Transverse colon (tissue), 4 donors: Measurements from ENCODE around the gene TNFRSF19. TPM values are rescaled to one million over a fixed set of nuclear protein-coding genes. Genes with fewer than 3 reads are reported as not detected.

ENCODE experiments used
- DNase-seq: peaks from one replicate; pipeline ENCODE4 v3.0.0-alpha.2; 2019
- H3K27ac ChIP-seq, 4 donors: fragments of 200-600 bp; sonication (generic); 2 replicates each; pipeline ENCODE4 v1.5.1; 2016 to 2018; ENCODE audit warnings: inconsistent platforms in 4 of 4
- H3K27me3 ChIP-seq: fragments of 200-600 bp; sonication (generic); 2 replicates; pipeline ENCODE4 v1.5.1; 2017; ENCODE audit warnings: inconsistent platforms
- H3K36me3 ChIP-seq, 4 donors: fragments of 200-600 bp; sonication (generic); 2 replicates each; pipeline ENCODE4 v1.5.1; 2017 to 2019; ENCODE audit warnings: inconsistent platforms in 4 of 4
- H3K4me1 ChIP-seq, 4 donors: fragments of 200-600 bp; sonication (generic); 2 replicates each; pipeline ENCODE4 v1.5.1; 2017 to 2020; ENCODE audit warnings: inconsistent platforms in 4 of 4
- H3K4me3 ChIP-seq, 4 donors: fragments of 200-600 bp; sonication (generic); 1 replicate in 1 of 4; 2 replicates in 3 of 4; pipeline versions ENCODE4 v1.5.1 to v1.6.1; 2017 to 2019; ENCODE audit warnings: inconsistent platforms in 4 of 4
- H3K9me3 ChIP-seq, 2 donors: fragments of 200-600 bp; sonication (generic); 2 replicates each; pipeline ENCODE4 v1.5.1; 2017 to 2019; ENCODE audit warnings: inconsistent platforms in 2 of 2
- EP300 ChIP-seq: sonication (generic); formaldehyde crosslinking; IDR thresholded peaks from one replicate; pipeline ENCODE4 v1.6.1; 2017; ENCODE audit warnings: antibody characterized with exemption, low read depth
- POLR2A ChIP-seq: fragments of 450-650 bp; IDR thresholded peaks from one replicate; pipeline ENCODE4 v1.6.1; 2016; ENCODE audit warnings: antibody characterized with exemption, mild to moderate bottlenecking, moderate library complexity
- POLR2AphosphoS5 ChIP-seq, 3 donors: sonication (generic); formaldehyde crosslinking; IDR thresholded peaks; one replicate each; pipeline ENCODE4 v1.6.1; 2016; ENCODE audit warnings: antibody characterized with exemption in 3 of 3
- WGBS, 2 donors: methylation state at CpG; one replicate each; pipeline ENCODE4 v1.1.5; 2018; ENCODE audit warnings: low coverage in 1 of 2; 5-methylcytosine and 5-hydroxymethylcytosine counted together
- in situ Hi-C, 4 donors: fragments of 200-750 bp; cut with MboI; loops; one replicate each; pipeline versions ENCODE4 v1.15.0 to v1.15.1; 2017; ENCODE audit warnings: low sequenced_read_pairs in 3 of 4, low pct_ligation_motif_present in 1 of 4, low pct_unique_long_range_greater_than_20kb in 1 of 4
- intact Hi-C: fragments of 100-400 bp; cut with DNase I; formaldehyde crosslinking; loops from one replicate; pipeline ENCODE4 v1.15.1; 2023; ENCODE audit warnings: low total_unique reads
- total RNA-seq, 4 donors: library from RNA; depleted of rRNA; stranded (reverse); fragments of >200 nt; gene quantifications; one replicate each; pipeline ENCODE4 v1.1.0, GENCODE V29; 2016
- TF ChIP-seq, protein P1 (sequence below), 5 experiments: fragments of 200-600 bp in 3 of 5; fragments of 450-650 bp in 2 of 5; sonication (generic) in 3 of 5; IDR thresholded peaks; 1 replicate in 2 of 5; 2 replicates in 3 of 5; pipeline ENCODE4 v1.5.1; 2016 to 2017; ENCODE audit warnings: antibody characterized with exemption in 5 of 5, inconsistent platforms in 3 of 5, mild to moderate bottlenecking in 2 of 5, moderate library complexity in 1 of 5

TNFRSF19 gene
- total RNA-seq, 4 donors from 2014 or later, result 0.80 to 1.3 (median 0.96) TPM; not detected in 1

DNA sequence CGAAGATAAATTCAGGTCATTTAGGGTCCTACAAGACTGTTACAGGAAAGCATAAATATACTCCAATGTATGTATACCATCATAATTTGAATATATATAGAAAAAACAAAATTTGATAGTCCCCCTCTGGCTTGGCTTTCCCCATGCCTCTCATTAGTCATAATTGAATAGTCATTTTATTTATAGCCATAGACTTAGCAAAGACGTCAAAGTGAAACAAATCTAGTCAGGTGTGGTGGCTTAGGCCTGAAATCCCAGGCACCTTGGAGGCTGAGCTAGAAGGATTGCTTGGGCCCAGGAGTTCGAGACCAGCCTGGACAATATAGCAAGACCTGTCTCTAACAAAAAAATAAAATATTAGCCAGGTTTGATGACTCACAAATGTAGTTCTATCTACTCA lies 141.1 kb downstream of the TNFRSF19 start:
- DNase-seq, result no peak
- in situ Hi-C loops, result no loop called here
- no peaks in the 10 kb centered on the region for H3K27me3 ChIP-seq
- no peak overlapping the region for H3K4me3 ChIP-seq
- intact Hi-C loops, result no loop called here
- H3K27ac ChIP-seq, result no peak overlapping the region
- TF ChIP-seq POLR2A, result no peak
- TF ChIP-seq POLR2AphosphoS5 (IDR thresholded peaks at IDR 0.05), result no peak
- TF ChIP-seq EP300, result no peak
- TF ChIP-seq, protein P1, sequence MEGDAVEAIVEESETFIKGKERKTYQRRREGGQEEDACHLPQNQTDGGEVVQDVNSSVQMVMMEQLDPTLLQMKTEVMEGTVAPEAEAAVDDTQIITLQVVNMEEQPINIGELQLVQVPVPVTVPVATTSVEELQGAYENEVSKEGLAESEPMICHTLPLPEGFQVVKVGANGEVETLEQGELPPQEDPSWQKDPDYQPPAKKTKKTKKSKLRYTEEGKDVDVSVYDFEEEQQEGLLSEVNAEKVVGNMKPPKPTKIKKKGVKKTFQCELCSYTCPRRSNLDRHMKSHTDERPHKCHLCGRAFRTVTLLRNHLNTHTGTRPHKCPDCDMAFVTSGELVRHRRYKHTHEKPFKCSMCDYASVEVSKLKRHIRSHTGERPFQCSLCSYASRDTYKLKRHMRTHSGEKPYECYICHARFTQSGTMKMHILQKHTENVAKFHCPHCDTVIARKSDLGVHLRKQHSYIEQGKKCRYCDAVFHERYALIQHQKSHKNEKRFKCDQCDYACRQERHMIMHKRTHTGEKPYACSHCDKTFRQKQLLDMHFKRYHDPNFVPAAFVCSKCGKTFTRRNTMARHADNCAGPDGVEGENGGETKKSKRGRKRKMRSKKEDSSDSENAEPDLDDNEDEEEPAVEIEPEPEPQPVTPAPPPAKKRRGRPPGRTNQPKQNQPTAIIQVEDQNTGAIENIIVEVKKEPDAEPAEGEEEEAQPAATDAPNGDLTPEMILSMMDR (IDR thresholded peaks at IDR 0.05), result no peak
- no peaks in the 10 kb centered on the region for H3K9me3 ChIP-seq
- H3K36me3 ChIP-seq, result no peaks in the 10 kb centered on the region
- no peaks in the 10 kb centered on the region for H3K4me1 ChIP-seq
- WGBS, 2 donors, result 76 to 100% methylated on average over 3 of the region's 3 CpGs

DNA sequence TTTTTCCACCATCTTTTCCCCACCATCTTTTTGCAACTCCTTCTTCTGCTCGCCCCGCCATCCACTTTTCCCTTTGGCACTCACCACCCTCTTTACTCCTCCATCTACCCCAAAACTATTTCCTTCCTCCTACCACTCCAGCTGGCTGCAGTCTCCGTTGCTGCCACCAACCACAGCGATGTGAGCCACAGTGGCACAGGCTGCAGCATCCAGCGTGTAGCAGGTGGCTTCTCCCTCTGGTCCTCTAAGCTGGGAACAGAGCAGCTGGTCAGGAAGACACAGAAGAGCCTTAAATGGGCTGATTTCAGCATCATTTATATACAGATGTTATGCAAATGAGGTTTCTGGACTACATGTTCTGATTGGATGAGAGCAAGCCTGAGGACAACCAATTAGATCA lies 144.5 kb downstream of the TNFRSF19 start:
- no peaks in the 10 kb centered on the region for H3K27me3 ChIP-seq
- H3K4me3 ChIP-seq, result no peak overlapping the region
- no peaks in the 10 kb centered on the region for H3K4me1 ChIP-seq
- no peak overlapping the region for H3K27ac ChIP-seq
- no peaks in the 10 kb centered on the region for H3K36me3 ChIP-seq
- TF ChIP-seq, protein P1 (IDR thresholded peaks at IDR 0.05), result no peak
- TF ChIP-seq POLR2A (no peak), EP300 (no peak), POLR2AphosphoS5 (IDR thresholded peaks at IDR 0.05) (no peak)
- intact Hi-C loops, result no loop called here
- no peak for DNase-seq
- in situ Hi-C loops, result no loop called here
- no peaks in the 10 kb centered on the region for H3K9me3 ChIP-seq
- 77 to 83% methylated on average over 4 to 5 of the region's 5 CpGs for WGBS, 2 donors

DNA sequence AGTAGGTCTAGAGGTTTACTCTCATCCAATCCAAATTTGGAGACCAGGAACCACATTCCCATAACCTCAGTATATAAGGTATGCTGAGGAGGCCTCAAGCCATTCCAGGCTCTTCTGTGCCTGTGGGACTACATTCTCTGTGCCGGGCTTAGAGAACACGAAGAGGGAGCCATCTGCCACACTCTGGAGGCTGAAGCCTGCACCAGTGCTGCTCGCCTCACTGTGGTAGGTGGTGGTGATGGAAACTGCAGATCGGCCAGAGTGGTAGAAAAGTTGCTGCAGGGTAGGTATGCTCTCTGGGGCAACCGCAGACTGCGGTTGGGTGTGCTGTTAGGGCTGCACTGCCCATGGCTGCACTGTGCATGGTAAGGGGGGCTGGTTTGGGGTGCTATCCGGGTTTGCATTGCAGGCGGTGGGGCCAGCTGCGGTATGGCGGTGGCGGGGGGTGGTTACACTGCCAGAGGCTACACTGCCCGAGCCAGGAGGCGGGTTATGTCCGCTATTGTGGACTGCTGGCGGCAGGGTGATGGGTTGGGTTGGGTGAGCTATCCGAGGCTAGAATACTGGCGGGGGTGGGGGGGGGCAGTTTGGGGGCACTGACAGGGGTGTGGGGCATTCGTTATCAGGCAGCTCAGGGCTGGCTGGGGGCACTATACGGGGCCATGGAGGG lies 145.0 kb downstream of the TNFRSF19 start:
- Histone ChIP-seq H3K27ac (no peak overlapping the region), H3K4me3 (no peak overlapping the region), H3K9me3 (no peaks in the 10 kb centered on the region), H3K36me3 (no peaks in the 10 kb centered on the region), H3K27me3 (no peaks in the 10 kb centered on the region), H3K4me1 (no peaks in the 10 kb centered on the region)
- 90% methylated on average over 18 of the region's 19 CpGs; no CpG with 5 or more reads in 1 of the 2 donors for WGBS, 2 donors
- intact Hi-C loops (no loop called here), in situ Hi-C loops (no loop called here)
- no peak for DNase-seq
- TF ChIP-seq POLR2A, result no peak
- no peak for TF ChIP-seq POLR2AphosphoS5 (IDR thresholded peaks at IDR 0.05)
- TF ChIP-seq, protein P1 (IDR thresholded peaks at IDR 0.05), result no peak
- no peak for TF ChIP-seq EP300

DNA sequence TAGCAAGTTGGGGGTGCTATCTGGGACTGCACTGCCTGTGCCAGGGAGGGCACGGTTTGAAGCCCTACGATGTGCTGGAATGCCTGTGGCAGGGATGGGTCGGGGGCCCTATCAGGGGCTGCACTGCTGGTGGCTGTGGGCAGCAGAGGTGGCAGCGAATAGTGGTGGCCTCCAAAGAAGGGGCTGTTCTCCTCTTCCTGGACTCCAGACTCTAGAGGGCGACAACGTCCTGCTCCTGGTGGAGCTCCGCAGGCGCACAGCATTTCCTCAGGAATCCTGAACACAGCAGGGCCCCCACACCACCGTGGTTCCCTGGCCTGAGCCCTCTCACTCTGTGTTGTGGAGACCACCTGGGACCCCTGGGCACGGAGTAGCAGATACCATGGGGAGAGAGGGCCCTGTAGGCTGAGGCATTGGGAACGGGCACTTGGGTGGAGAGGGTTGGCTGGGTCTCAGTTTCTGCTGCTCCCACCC lies 145.6 kb downstream of the TNFRSF19 start:
- 98% methylated on average over 9 of the region's 11 CpGs; no CpG with 5 or more reads in 1 of the 2 donors for WGBS, 2 donors
- intact Hi-C loops (no loop called here), in situ Hi-C loops (no loop called here)
- no peaks in the 10 kb centered on the region for H3K4me1 ChIP-seq
- DNase-seq, result no peak
- H3K27ac ChIP-seq, result no peak overlapping the region
- H3K4me3 ChIP-seq, result no peak overlapping the region
- H3K9me3 ChIP-seq, result no peaks in the 10 kb centered on the region
- TF ChIP-seq, protein P1 (IDR thresholded peaks at IDR 0.05), result no peak
- TF ChIP-seq POLR2AphosphoS5 (IDR thresholded peaks at IDR 0.05), result no peak
- TF ChIP-seq EP300, result no peak
- TF ChIP-seq POLR2A, result no peak
- H3K36me3 ChIP-seq, result no peaks in the 10 kb centered on the region
- H3K27me3 ChIP-seq, result no peaks in the 10 kb centered on the region
